NCI-H1092 treated with DMSO at 0.1 percent for 48 hours (cell line): ENCODE measurements around the gene RAB3IL1.

Experiments
- DNase-seq: peaks from one replicate; lab custom pipeline; 2025; lab: John Stamatoyannopoulos, UW

Gene RAB3IL1

DNA sequence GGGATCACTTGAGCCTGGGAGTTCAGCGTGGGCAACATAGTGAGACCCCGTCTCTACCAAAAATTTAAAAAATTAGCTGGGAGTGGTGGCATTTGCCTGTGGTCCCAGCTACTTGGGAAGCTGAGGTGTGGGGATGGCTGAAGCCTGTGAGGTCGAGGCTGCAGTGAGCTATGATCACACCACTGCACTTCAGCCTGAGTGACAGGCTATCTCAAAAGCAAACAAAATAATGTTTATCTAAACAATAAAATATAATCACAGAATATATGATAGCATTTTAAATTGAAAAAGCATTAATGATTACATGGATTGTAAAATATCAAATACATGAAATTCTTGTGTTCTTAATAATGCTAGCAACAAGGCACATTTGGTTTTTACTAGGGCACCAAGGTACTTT, 35.5 kb upstream of the RAB3IL1 start:
- no peak for DNase-seq

DNA sequence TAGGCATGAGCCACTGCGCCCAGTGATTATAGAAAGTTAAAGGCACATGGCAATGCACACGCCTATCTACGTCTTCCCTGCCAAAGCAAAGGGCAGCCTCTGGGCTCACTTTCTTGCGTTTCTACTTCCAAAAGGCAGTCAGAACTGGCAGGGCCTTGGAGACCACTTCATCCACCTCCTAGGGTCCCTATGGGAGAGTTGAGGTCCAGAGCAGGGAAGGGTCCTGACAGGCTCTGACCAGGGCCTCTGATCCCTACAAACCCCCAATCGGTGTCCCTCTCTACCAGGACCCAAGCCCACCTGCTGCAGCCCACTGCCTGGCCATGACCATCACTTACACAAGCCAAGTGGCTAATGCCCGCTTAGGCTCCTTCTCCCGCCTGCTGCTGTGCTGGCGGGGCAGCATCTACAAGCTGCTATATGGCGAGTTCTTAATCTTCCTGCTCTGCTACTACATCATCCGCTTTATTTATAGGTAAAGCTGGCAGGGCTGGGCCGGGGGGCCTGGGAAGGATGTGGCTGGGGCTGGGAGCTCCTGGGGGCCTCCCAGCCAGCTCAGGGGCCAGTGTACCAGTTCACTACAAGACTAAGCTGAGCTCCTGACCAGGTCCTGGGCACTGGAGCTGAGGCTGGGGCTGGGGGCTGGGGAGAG, 34.2 kb upstream of the RAB3IL1 start:
- DNase-seq = no peak

DNA sequence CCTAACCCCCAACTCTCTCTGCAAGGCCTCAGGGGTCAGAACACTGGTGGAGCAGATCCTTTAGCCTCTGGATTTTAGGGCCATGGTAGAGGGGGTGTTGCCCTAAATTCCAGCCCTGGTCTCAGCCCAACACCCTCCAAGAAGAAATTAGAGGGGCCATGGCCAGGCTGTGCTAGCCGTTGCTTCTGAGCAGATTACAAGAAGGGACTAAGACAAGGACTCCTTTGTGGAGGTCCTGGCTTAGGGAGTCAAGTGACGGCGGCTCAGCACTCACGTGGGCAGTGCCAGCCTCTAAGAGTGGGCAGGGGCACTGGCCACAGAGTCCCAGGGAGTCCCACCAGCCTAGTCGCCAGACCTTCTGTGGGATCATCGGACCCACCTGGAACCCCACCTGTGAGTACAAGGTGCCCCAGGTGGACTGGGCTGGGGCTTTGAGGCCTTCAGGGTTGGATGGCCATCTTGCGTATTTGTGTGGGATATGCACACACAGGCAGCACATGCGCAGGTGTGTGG, 32.7 kb upstream of the RAB3IL1 start, which contains the start of gene BEST1:
BEST1 (plus strand) TSS at position 317 of the 513 bp plus-strand sequence. CDS start 1,456 bp downstream, outside the sequence.
- DNase-seq = no peak

DNA sequence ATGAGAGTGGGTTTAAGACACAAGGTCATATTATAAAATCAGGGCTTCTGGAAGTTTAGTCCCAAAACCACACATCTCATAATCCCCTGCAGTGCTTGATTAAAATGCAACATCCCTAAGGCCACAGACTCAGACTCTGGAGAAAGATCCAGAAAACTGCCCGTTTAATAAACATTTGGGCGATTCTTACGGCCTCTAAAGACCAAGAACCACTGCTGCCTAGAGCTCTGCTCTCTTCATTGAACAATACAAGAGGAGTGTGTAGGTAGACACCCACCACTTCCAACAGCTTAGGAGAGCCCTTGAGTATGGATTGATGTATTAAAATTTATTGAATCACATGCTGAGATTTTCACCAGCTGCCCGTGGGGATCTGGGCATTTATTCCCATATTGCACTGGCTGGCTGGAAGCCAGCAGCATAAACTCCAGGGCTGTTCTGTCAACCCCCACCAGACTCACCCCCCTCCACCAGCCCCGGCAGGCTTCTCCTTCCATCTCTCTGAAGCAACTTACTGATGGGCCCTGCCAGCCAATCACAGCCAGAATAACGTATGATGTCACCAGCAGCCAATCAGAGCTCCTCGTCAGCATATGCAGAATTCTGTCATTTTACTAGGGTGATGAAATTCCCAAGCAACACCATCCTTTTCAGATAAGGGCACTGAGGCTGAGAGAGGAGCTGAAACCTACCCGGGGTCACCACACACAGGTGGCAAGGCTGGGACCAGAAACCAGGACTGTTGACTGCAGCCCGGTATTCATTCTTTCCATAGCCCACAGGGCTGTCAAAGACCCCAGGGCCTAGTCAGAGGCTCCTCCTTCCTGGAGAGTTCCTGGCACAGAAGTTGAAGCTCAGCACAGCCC, 32.0 kb upstream of the RAB3IL1 start:
- DNase-seq = peak; percentile 84

DNA sequence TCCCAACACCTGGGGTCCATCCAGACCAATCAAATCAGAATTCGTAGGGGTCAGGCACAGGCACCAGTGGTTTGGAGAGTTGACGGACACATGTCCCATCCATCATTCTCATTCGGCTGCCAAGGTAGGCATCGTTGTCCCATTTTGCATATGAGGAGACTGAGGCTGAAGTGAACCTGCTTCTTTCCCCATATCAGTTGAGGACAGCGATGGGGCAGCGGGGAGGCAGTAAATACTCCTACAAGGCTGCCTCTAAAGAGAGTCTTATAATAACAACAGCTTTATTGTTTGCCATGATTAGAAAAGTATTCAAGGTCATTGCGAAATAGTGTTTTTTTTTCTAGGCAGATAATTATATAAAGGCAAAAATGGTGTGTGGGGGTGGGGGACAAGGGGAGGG, 31.1 kb upstream of the RAB3IL1 start:
- no peak for DNase-seq

DNA sequence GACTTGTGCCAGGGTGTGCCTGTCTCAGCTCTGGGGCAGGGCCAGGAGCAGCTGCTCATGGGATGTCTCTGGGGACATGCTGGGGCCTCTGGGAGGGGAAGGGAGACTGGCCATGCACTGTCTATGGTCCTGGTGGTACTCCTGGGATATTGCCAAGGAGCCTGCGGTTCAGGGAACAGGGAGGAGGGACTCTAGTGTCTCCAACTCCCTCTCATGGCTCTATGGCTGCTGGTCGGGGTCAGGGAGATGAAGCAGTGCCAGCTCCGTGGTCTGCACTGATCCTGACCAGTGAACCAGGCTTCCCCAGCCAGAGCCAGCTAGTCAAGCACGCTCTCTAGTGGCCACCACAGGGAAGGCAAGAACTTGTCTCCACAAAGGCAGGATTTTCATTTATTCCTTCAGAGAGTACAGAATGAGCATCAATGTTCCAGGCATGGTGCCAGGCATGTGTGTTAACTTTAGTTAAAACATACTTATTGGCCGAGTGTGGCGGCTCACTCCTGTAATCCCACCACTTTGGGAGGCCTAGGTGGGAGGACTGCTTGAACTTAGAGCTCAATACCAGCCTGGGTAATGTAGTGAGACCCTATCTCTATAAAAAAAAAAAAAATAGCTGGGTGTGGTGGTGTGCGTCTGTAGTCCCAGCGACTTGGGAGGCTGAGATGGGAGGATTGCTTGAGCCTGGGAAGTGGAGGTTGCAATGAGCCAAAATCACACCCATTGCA, 30.3 kb upstream of the RAB3IL1 start:
- DNase-seq = peak; percentile 81

DNA sequence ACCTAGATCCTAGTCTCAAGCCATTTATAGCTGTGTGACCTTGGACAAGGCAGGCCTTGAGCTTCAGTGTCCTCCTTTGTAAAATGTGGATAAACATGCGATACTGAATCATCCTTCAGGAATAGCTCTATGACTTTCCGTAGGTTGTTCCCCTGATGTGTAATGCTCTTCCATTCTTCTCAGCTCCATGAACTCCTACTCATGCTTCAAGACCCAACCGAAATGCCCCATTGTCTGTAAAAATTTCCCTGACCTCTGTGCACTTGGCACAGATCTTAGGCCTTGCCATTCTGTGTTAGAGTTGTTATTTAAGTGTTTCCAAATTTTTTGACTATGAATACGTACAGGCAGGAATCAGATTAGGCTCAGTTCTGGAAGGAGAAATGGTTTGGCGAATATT, 29.5 kb upstream of the RAB3IL1 start:
- DNase-seq = no peak

DNA sequence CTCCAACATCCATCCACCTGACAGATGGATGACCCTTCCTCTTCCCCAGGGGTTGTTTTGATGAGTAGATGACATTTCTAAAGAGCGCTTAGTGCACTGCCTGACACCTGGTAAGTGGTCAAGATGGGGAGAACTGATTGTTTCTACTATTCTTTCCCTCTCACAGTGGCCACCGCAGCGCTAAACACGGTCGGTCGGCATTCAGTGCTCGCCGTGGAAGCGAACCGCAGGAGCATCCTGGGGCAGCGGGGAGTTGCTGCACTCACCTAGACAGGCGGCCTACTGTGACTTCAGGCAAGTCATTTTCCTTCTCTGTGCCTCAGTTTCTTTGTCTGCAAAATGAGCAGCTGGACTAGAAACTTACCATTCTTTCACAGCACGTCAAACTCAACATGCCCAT, 27.8 kb upstream of the RAB3IL1 start:
- DNase-seq = no peak

DNA sequence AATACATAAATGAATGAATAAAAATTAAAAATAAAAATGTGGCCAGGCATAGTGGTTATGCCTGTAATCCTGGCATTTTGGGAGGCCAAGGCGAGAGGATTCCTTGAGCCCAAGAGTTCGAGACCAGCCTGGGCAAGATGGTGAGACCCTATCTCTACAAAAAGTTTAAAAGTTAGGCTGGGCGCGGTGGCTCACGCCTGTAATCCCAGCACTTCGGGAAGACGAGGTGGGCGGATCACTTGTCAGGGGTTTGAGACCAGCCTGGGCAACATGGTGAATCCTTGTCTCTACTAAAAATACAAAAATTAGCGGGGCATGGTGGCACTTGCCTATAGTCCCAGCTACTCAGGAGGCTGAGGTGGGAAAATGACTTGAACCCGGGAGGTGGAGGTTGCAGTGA, 23.1 kb upstream of the RAB3IL1 start:
- DNase-seq = no peak

DNA sequence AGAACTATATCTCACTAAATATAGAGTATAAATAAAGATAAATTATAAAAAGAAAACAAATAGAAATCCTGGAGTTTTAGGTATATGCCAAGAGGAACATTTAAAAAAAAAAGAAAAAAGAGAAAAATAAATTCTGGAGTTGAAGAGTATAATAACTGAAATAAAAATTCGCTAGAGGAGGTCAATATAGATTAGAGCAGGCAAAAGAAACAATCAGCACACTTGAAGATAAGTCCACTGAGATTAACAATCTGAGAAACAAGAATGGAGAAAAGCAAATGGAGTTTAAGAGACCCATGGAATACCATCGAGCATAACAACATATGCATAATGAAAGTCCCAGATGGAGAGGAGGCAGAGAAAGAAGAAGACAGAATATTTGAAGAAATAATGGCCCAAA, 18.5 kb upstream of the RAB3IL1 start:
- DNase-seq = no peak

DNA sequence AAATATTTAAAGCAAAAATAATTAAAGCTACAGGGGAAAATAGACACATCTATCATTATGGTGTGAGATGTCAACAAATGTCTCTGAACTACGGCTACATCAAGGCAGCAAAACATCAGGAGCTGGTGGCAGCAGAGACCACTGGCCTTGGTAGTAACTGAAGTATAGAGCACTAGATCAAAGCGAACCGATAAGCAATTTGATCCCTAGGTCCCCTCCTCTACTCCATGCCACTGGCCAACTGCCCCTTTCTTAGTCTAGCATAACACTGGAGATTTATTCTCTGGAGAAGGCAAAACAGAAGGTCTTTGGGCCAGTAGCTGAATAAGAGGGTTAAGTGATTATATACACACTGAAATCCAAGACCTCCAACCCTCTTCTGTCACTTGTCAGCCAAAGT, 13.6 kb upstream of the RAB3IL1 start:
- DNase-seq = no peak

DNA sequence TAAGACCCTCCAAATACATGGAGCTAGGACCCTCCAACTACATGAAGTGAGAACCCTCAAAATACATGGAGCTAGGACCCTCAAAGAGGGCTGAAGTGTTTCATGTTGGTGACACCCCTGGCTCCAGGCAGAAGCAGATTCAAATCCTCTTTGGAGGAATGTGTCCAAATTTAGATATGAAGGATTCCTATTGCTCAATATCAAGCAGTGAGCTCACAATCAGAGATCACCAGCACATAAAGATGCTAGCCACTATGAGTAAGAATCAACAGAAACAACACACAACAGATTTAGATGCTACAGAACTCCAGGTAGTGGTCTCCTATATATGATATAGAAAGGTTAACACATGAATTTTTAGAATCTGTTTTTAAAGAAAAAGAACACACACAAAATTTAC, 11.2 kb upstream of the RAB3IL1 start:
- no peak for DNase-seq

DNA sequence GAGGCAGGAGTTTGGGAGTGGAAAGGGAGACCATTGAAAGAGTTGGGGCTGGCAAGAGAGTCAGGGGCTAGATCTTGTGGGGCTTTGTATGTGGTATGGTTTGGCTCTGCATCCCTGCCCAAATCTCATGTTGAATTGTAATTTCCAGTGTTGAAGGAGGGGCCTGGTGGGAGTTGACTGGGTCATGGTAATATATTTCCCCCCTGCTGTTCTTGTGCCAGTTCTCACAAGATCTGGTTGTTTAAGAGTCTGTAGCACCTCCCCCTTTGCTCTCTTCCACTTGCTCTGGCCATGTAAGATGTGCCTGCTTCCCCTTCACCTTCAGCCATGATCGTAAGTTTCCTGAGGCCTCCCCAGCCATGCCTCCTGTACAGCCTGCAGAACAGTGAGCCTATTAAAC, 10.1 kb upstream of the RAB3IL1 start:
- DNase-seq = no peak

DNA sequence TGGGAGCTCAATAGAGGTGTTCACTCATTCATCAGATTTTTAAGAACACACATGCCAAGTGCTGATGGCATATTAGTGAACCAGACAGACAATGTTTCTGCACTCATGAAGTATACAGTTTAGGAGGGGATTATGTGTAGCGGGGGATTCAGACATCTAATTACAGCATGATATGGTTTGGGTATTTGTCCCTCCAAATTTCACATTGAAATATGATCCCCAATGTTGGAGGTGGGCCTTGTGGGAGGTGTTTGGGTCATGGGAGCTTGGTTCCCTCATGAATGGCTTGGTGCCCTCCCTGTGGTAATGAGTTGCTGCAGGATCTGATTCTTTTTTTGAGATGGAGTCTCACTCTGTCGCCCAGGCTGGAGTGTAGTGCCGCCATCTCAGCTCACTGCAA, 8.9 kb upstream of the RAB3IL1 start:
- no peak for DNase-seq

DNA sequence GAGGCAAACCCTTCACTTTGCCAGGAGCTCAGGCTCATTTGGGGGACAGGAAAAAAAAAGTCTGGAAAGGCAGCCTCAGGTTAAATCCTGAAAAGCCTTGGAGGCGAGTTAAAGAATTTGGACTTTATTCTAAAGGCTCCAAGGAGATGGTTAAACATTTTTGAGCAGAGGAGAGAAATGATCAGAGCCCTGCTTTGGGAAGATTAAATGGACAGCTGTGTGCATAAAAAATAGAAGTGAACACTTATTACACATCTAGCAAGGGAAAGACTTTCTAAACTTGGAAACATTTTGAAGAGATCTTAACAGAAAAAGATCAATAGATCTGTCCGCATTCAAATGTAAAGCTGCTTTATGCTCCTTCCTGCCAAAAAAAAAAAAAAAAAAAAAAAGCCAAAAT, 8.4 kb upstream of the RAB3IL1 start:
- no peak for DNase-seq

DNA sequence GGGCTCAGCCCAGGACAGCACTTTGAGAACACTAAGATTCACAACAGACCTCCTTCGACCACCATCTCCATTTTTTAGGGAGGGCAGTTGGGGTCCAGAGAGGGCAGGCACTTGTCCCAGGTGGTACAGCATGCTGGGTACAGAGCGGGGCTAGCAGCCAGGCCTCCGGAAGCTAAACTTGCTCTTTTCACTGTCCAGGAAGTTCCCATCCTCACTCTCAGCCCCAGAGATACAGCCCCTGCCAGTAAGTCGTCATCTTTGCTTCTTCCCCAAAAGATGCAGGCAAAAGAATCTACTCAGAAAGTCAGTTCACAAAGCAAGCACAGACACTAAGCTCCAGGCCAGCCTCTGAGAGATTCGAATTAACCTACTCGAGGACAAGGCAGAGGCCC, 6.7 kb upstream of the RAB3IL1 start:
- DNase-seq = no peak

DNA sequence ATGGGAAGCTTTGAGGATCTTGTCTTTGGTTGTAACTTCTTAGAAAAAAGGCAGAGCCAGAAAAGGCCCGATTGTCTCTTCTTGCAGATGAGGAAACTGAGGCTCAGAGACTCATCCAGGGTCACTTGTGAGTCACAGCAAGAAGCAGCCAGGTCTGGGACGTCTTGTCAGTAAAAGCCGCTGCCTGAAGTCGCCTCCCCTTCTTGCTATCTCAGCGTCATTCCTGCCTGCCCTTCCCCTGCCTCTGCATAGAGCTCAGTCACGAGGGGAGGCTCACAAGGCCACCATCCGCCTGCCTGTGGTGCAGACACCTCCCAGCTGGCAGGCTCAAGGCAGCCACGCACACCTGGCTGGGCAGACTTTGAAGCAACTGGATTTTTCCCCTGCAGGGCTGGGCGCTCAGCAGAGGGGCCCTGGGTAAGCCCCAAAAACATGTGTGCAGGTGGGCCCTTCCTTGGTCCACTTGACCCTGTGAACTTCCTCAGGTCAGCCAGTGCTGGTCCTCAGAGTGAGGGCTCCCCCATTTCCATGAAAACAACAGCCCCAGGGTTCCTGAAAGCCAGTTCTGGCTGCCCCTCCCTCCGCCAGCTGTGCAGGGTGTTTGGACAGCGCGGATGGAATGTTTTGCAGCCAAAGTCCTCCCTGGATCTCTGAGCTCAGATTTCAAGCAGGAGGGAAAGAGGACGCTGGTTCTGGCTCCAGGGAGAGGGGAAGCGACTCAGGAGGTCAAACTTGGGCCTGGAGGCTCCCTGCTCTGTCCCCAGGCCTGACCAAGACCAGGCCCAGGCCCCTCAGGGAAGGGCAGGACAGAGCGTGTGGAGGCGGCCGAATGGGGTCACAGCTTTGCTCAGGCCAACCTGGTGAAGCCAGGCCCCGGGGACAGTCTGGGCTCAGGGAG, 6.0 kb upstream of the RAB3IL1 start:
- no peak for DNase-seq

DNA sequence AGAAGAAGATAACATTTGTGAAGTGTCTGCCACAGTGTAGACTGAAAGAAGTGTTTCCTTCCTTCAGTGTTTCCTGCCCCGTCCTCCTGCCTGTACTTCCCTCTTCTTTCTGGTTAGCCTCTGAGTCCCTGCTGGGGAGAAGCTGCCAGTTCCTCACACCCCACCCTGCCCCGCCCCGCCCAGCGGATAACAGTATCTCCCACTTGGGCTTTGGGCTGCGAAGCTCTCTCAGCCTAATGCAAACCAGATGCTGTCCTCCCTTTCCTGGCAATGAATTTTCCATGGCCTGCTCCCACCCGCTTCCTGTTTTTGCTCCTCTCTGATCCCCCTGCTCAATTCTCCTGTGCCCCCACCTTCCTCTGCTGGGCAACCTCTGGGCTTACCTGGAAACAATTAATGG, 5.2 kb upstream of the RAB3IL1 start:
- no peak for DNase-seq

DNA sequence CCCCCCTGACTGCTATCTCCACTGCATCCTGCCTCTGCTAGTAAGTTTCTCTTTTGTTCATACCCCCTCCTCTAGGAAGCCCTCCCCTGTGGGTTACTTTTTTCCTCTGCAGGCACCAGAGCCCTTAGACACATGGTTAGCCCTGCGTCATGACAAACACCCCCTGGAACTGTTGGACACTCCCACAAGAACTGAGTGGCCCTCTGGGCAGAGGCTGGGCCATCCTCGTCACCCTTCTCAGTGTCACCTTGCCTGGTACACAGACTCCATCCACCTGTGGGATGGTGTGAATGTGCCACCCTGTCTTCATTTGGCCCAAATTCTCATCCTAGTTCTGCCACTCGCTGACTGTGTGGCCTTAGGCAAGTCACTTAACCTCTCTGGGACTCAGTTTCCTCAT, 4.1 kb upstream of the RAB3IL1 start:
- DNase-seq = no peak

DNA sequence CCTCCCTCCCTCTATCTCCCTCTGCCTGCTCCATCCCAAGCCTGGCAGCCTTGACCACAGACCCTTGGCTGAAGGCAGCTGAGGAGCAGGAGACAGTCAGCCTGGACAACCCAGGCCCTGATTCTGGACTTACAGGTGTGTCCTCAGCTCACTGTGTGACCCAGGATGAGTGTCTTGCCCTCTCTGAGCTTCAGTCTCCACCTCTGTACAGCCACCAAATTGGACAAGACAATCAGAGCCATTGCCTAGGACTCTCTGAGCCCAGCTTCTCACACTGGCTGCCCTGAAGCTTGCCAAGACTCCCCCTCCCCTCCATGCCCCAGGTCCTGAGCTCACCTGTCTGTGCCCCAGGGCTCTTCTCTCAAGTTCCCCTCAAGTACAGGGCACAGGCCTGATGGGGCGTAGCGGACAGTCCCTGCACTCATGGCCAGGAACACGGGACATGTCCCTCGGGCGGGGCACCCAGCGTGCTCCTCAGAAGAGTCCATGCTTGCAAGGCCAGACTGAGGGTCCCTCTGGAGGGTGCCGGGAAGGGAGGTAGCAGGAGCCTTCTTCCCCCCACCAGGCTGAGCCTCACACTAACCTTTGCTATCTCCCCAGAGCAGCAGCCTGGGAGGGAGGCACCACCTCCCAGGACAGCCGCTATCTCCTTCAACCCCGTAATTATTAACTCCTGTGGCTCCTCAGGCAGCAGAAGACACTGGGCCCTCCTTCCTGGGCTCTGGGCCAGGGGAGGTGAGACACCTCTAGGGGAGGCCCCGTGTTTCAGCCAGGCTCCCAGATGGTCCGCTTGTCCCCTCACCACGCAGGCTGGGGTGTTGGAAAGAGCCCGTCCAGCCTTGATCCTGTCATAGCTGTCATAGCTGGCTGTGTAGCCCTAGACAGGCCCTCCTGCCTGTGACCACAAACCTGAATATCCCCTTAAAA, 2.6 kb upstream of the RAB3IL1 start:
- no peak for DNase-seq
